HG02623 (cell line): ENCODE data around the gene FAM24B.
"Not testable (repeated sequence)": the region's sequence is repeated elsewhere in the genome, so short reads cannot be mapped to it uniquely, and the experiment has no call there.

Experiments used
- ATAC-seq: cut with Tn5 transposase; IDR thresholded peaks from one replicate; pipeline ENCODE4 v1.9.1; 2021; ENCODE audit warnings: moderate library complexity; ENCODE audit not compliant: unreplicated experiment

Gene FAM24B

GRCh38 chr10:122859527-122859926, 19.9 kb downstream of the FAM24B start:
- no peak for ATAC-seq

GRCh38 chr10:122858042-122858441, 21.3 kb downstream of the FAM24B start:
- not testable (repeated sequence) for ATAC-seq

- ATAC-seq: no peak
These were observed 22.5 kb downstream of the FAM24B start for GRCh38 chr10:122856902-122857301.

- ATAC-seq: no peak
These were observed 23.6 kb downstream of the FAM24B start for GRCh38 chr10:122855745-122856144.

GRCh38 chr10:122854648-122855047, 24.7 kb downstream of the FAM24B start:
- ATAC-seq: no peak

- no peak for ATAC-seq
These were observed 25.6 kb downstream of the FAM24B start for GRCh38 chr10:122853665-122854313.

GRCh38 chr10:122852261-122852660, 27.1 kb downstream of the FAM24B start:
- ATAC-seq: no peak

GRCh38 chr10:122850705-122851640, 28.4 kb downstream of the FAM24B start:
- ATAC-seq: no peak

GRCh38 chr10:122849900-122850605, 29.3 kb downstream of the FAM24B start:
- ATAC-seq: no peak

GRCh38 chr10:122849090-122849489, 30.3 kb downstream of the FAM24B start:
- no peak for ATAC-seq

- no peak for ATAC-seq
These were observed 31.4 kb downstream of the FAM24B start for GRCh38 chr10:122847782-122848604.

GRCh38 chr10:122845783-122846332, 33.5 kb downstream of the FAM24B start, which contains the start of gene CUZD1:
Gene CUZD1 (minus strand): TSS chr10:122845857. CDS start chr10:122845843, 14 bp downstream.
- no peak for ATAC-seq

- ATAC-seq: no peak
These were observed 35.2 kb downstream of the FAM24B start for GRCh38 chr10:122844146-122844545.

GRCh38 chr10:122841569-122841968, 37.8 kb downstream of the FAM24B start:
- ATAC-seq: no peak

- ATAC-seq: no peak
These were observed 39.9 kb downstream of the FAM24B start for GRCh38 chr10:122839505-122839904.

GRCh38 chr10:122838880-122839279, 40.5 kb downstream of the FAM24B start:
- ATAC-seq: no peak

GRCh38 chr10:122835908-122836307, 43.5 kb downstream of the FAM24B start:
- ATAC-seq: no peak

- ATAC-seq: no peak
These were observed 48.4 kb downstream of the FAM24B start for GRCh38 chr10:122830965-122831353.

GRCh38 chr10:122830273-122830964, 49.0 kb downstream of the FAM24B start:
- ATAC-seq: no peak

- ATAC-seq: no peak
These were observed 49.9 kb downstream of the FAM24B start for GRCh38 chr10:122829454-122829853.
